H1 (cell line): Measurements from ENCODE around the gene NCK2. TPM values are rescaled to one million over a fixed set of nuclear protein-coding genes. Genes with fewer than 3 reads are reported as not detected.

Experiments used
- CBX8 ChIP-seq: fragments of 300-800, 300-1000 bp; sonication (generic); IDR thresholded peaks from 2 replicates; pipeline ENCODE4 v1.7.1; 2016; ENCODE audit warnings: low read depth, low read length, borderline replicate concordance
- CHD2 ChIP-seq: IDR thresholded peaks from 2 replicates; pipeline ENCODE4 v1.6.1; 2012; ENCODE audit warnings: low read length, improper control_type of control experiment
- EGR1 ChIP-seq: IDR thresholded peaks from 2 replicates; pipeline ENCODE4 v1.6.1; 2011; ENCODE audit warnings: low read depth, low read length, borderline replicate concordance
- GABPA ChIP-seq: IDR thresholded peaks from 2 replicates; pipeline ENCODE4 v1.6.1; 2011; ENCODE audit warnings: mild to moderate bottlenecking, low read length, moderate library complexity, borderline replicate concordance; ENCODE audit not compliant: insufficient read depth
- JUN ChIP-seq: IDR thresholded peaks from 2 replicates; pipeline ENCODE4 v1.6.1; 2011; ENCODE audit warnings: low read depth, mild to moderate bottlenecking, improper control_type of control experiment, low read length
- JUND ChIP-seq: IDR thresholded peaks from 2 replicates; pipeline ENCODE4 v1.6.1; 2011; ENCODE audit warnings: mild to moderate bottlenecking, improper control_type of control experiment, low read length
- NRF1 ChIP-seq: IDR thresholded peaks from 2 replicates; pipeline ENCODE4 v1.6.1; 2011; ENCODE audit warnings: mild to moderate bottlenecking, low read depth, low read length, improper control_type of control experiment
- PHF8 ChIP-seq: fragments of 200-600 bp; sonication (generic); conservative IDR thresholded peaks from 2 replicates; pipeline ENCODE4 v1.7.1; 2012; ENCODE audit warnings: low read depth, mild to moderate bottlenecking, inconsistent platforms, low read length, moderate library complexity
- RBBP5 ChIP-seq: IDR thresholded peaks from 2 replicates; pipeline ENCODE4 v1.7.1; 2012; ENCODE audit warnings: low read depth, mild to moderate bottlenecking, inconsistent platforms, low read length, moderate library complexity, borderline replicate concordance
- SUZ12 ChIP-seq: fragments of 200-600 bp; sonication (generic); IDR thresholded peaks from 2 replicates; pipeline ENCODE4 v1.6.1; 2012; ENCODE audit warnings: mild to moderate bottlenecking, inconsistent platforms, low read length, moderate library complexity, mixed read lengths
- TEAD4 ChIP-seq: IDR thresholded peaks from 2 replicates; pipeline ENCODE4 v1.6.1; 2012; ENCODE audit warnings: low read depth, low read length, inconsistent platforms, mixed read lengths
- ZNF274 ChIP-seq: IDR thresholded peaks from 2 replicates; pipeline ENCODE4 v1.7.0; 2012; ENCODE audit warnings: low read length, borderline replicate concordance; ENCODE audit errors: extremely low read depth
- polyA plus RNA-seq, 7 experiments: library from polyadenylated mRNA; depleted of rRNA in 3 of 7; stranded (reverse) in 5 of 7; unstranded in 2 of 7; fragments of >200 nt in 5 of 7; fragments of 200-250 nt in 2 of 7; gene quantifications; 1 replicate in 5 of 7; 2 replicates in 1 of 7; 4 replicates in 1 of 7; pipeline versions ENCODE4 v1.2.1 to v1.2.3, GENCODE V29; 2011 to 2013; ENCODE audit warnings: missing spikeins in 2 of 7, mixed read lengths in 2 of 7
- total RNA-seq: library from RNA; stranded (reverse); fragmentation: NEBNext Ultra II Directional; extraction: Animal tissue kit (Norgen Biotek cat#: 25700); gene quantifications from 2 replicates; pipeline ENCODE4 v1.2.1, GENCODE V29; 2021

The NCK2 gene
- total and polyA plus RNA-seq, 2 of the 8 experiments (the other 6 are each of a cell fraction or from before 2014, with no cell fraction given) = 30.3 to 65.7 TPM

DNA sequence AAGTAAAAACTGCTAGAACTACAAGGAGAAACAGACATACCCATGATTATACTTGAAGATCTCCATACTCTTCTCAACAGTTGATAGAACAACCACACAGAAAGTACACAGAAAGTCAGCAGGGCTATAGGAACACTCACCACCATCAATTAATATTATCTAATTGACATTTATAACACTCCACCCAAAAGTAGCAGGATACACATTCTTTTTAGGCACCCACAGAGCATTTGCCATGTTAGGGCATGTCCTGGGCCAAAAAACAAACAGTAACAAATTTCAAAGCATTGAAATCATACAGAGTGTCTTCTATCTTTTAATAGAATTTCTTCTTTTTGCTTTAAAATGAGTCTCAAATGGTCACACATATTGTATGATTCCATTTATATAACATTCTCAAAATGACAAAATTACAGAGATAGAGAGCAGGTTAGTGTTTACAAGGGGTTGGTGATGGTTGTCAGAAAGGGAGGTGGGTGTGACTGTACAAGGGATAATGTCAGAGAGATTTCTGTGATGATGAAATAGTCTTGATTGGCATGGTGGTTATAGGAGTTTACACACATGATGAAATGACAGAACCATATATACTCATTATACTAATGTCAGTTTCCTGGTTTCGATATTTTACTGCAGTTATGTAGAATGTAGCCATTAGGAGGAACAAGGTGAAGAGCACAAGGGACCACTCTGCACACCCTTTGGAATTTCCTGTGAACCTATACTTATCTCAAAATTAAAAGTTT is 82.8 kb downstream of the NCK2 start (continued):
- TF ChIP-seq NRF1 (no peak), EGR1 (no peak), ZNF274 (no peak), JUND (no peak), GABPA (no peak), CBX8 (no peak), SUZ12 (no peak), RBBP5 (no peak), PHF8 (no peak), TEAD4 (no peak), JUN (no peak), CHD2 (no peak)
